GM21786 (cell line): Measurements from ENCODE around the gene MORF4L2.

Experiments
- ATAC-seq: cut with Tn5 transposase; IDR thresholded peaks from one replicate; pipeline ENCODE4 v1.9.1; 2021; ENCODE audit not compliant: unreplicated experiment

The MORF4L2 gene

GRCh38 chrX:103637604-103638338 is 48.7 kb downstream of the MORF4L2 start:
- ATAC-seq = no peak

- no peak for ATAC-seq
Measured at GRCh38 chrX:103635436-103635835, 51.1 kb downstream of the MORF4L2 start.

DNA sequence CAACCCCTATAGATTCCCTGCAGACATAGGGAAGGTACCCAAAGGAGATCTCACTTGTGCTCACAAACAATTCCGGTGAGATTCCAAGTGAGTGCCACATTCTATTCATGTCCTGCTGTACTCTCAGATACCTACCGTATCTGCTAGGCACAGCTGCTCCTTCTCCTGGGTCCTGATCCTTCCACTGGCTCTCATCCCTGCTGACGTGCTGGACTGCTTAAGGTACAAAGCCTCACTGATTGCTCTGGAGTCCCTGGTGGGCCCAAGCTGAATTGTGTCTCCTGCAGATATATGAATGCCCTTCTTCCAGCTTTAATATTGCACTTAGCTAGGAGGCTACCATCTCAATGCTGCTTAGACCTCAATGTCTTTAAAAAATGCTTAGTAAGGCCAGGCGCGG is 55.4 kb downstream of the MORF4L2 start:
- no peak for ATAC-seq

DNA sequence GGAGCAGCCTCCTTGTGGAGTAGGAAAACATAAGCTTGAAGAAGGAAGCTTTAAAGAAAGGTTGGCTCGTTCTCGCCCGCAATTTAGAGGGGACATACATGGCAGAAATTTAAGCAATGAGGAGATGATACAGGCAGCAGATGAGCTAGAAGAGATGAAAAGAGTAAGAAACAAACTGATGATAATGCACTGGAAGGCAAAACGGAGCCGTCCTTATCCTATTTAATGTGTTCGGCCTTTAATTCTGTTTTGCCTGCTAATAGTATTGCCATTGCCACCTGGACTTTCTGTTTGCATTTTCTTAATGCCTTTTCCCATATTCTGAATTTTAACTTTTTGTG is 56.4 kb downstream of the MORF4L2 start:
- no peak for ATAC-seq

- no peak for ATAC-seq
Measured at GRCh38 chrX:103629318-103630170, 57.0 kb downstream of the MORF4L2 start.

DNA sequence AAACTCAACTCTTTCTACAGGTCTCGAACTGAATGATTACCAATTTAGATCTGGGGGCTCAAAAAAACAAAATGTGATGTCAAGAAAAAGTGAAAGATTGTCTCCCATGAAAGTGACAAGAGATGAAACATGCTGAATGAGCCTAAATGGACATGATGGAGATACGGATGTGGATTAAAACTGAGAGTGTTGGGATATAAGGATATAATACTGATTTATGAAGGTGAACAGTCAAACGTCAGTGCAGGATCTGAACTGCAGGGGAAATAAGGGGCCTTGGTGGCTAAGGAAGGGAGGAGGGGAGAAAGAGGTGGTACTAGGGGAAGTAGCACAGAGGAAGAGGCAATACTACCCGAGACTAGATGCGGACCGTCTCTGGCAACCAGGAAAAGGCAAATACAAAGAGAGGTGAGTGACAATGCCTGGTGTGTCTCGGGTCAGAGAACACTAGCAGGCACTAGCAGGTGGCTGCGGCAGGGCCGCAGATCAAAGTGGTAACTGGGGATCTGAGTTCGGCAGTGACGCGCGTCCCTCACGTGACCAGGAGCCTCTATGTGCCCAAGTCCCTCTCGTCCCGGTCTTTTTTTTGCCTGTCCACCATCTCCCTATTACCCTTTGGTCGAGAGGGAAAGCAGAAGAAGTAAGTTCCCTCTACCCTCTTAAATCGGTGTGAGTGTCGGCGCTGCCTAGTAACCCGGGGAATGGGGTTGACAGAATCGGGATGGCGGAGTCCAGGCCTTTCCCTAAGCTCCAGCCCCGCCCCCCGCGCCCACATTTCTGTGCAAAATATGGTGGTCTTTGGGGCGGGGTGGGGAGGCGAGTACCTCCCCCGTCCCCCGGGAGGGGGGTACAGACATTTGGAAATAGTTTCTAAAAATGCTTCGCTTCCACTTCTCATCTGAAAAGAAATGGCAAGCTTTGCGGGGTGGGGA is 57.8 kb downstream of the MORF4L2 start, which contains the start of gene TCEAL1:
TCEAL1 (plus strand) TSS at position 590 of the 932 bp plus-strand sequence. CDS start 942 bp downstream, outside the sequence.
- ATAC-seq = peak; percentile 70

DNA sequence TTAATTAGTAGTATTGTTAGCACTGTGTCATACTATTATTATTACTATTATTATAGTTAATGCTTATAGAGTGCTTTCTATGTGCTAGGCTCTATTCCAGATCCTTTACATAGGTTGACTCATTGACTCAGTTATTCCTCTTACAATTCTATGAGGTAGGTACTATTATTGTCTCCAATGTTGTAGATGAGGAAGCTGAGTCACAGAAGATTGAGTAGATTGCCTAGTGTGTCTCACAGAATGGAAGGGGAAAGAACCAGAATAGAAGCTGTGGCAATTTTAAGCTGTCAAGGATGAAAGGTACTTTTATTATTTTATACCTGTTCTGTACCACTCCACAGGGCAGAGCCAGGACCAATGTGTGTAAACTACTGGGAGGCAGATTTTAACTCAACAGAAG is 59.6 kb downstream of the MORF4L2 start:
- no peak for ATAC-seq
